ENCODE measurements around the gene FAM169A. TPM values are rescaled to one million over a fixed set of nuclear protein-coding genes. Genes with fewer than 3 reads are reported as not detected.
"Not testable (repeated sequence)": the region's sequence is repeated elsewhere in the genome, so short reads cannot be mapped to it uniquely, and the experiment has no call there.

The FAM169A gene
- total RNA-seq, 6 experiments from 2014 or later, result 0.02 to 0.07 TPM; not detected in 4

DNA sequence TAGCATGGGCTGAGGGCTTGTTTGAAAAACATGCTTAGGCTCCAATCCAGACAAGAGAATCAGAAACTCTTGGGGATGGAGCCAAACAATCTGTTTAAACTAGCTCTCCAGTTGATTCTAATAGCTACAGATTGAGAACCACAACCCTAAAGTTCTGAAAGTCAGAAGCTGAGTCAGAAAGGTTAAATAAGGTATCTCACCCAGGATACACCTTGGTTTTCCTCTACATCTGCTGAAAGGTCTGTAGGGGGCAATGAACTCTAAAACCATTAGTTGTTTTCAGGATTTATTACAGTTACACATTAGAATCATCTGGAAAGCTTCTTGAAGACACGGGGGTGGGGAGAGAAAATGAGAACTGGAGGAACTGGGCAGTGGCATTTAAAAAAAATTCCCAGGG lies 104.9 kb downstream of the FAM169A start:
- no peaks in the 10 kb centered on the region for H3K9me3 Mint-ChIP-seq
- TF ChIP-seq, protein P1, sequence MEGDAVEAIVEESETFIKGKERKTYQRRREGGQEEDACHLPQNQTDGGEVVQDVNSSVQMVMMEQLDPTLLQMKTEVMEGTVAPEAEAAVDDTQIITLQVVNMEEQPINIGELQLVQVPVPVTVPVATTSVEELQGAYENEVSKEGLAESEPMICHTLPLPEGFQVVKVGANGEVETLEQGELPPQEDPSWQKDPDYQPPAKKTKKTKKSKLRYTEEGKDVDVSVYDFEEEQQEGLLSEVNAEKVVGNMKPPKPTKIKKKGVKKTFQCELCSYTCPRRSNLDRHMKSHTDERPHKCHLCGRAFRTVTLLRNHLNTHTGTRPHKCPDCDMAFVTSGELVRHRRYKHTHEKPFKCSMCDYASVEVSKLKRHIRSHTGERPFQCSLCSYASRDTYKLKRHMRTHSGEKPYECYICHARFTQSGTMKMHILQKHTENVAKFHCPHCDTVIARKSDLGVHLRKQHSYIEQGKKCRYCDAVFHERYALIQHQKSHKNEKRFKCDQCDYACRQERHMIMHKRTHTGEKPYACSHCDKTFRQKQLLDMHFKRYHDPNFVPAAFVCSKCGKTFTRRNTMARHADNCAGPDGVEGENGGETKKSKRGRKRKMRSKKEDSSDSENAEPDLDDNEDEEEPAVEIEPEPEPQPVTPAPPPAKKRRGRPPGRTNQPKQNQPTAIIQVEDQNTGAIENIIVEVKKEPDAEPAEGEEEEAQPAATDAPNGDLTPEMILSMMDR (IDR thresholded peaks at IDR 0.05), result 0 out of 2 replicates have a peak, but pooled peaks have one; percentile 6
- no peak overlapping the region for H3K27ac Mint-ChIP-seq
- DNase-seq, result no peak
- peaks cover 40% of the 10 kb centered on the region for H3K4me1 Mint-ChIP-seq (ENCODE audit: low read depth)
- H3K27me3 Mint-ChIP-seq (ENCODE audit: insufficient read depth), result no peaks in the 10 kb centered on the region
- no peak overlapping the region for H3K4me3 Mint-ChIP-seq
- peaks cover 16% of the 10 kb centered on the region for H3K36me3 Mint-ChIP-seq (ENCODE audit: low read depth)

DNA sequence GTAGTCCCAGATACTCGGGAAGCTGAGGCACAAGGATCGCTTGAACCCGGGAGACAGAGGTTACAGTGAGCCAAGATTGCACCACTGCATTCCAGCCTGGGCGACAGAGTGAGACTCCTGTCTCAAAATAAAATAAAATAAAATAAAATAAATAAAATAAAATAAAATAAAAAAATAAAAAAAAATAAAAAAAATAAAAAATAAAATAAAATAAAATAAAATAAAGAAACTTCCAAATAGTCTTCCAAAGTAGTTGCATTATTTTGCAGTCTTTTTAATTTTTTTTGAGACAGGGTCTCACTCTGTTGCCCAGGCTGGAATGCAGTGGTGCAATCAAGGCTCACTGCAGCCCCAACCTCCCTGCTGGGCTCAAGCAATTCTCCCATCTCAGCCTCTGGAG lies 117.4 kb downstream of the FAM169A start:
- H3K4me3 Mint-ChIP-seq; H3K9me3 Mint-ChIP-seq; H3K4me1 Mint-ChIP-seq (ENCODE audit: low read depth); H3K27ac Mint-ChIP-seq; DNase-seq; H3K27me3 Mint-ChIP-seq (ENCODE audit: insufficient read depth): not testable (repeated sequence)
- peaks cover 20% of the 10 kb centered on the region for H3K36me3 Mint-ChIP-seq (ENCODE audit: low read depth)

DNA sequence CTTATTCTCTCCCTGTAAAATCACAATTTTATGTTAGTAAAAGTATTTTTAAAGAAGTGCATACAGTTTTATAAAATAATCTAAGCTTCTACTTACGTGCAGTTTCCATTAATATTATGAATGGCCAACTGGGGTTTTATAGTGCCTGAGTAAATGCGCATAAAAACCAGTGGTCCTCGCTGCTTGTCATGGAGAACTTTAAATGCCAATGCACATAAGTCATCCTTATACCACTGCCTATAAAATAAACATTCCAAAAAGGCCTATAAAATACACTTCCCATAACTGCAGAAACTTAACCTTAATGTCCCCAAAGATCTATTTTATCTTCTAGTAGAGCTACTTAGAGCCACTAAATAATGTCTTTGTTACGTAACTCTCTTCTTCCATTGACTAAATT lies 127.8 kb downstream of the FAM169A start:
- TF ChIP-seq, protein P1 (IDR thresholded peaks at IDR 0.05), result no peak
- Mint-ChIP-seq H3K9me3 (no peaks in the 10 kb centered on the region), H3K27ac (no peak overlapping the region), H3K4me1 (ENCODE audit: low read depth) (peaks cover 10% of the 10 kb centered on the region), H3K27me3 (ENCODE audit: insufficient read depth) (no peaks in the 10 kb centered on the region), H3K36me3 (ENCODE audit: low read depth) (peaks cover 15% of the 10 kb centered on the region), H3K4me3 (no peak overlapping the region)
- no peak for DNase-seq

DNA sequence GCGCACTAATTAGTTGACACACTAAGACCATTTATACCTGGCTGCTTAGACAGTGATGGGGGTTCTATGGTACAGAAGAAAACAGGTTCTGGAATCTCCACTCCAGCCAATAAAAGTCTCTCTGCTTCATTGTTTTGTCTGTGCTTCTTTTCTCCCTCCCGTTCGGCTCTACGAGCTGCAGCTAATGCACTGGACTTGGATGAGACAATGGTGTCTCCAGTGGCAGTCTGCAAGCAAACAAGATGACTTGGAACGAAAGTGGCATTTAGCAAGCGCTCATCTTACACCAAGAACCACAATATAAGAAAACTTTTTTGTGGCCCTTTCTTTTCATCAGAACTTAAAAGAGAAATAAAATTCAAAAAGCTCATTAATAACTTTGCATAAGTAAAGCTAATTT lies 129.4 kb downstream of the FAM169A start:
- Mint-ChIP-seq H3K4me3 (no peak overlapping the region), H3K27ac (no peak overlapping the region), H3K9me3 (no peaks in the 10 kb centered on the region), H3K36me3 (ENCODE audit: low read depth) (peaks cover 15% of the 10 kb centered on the region), H3K4me1 (ENCODE audit: low read depth) (peaks cover 10% of the 10 kb centered on the region), H3K27me3 (ENCODE audit: insufficient read depth) (no peaks in the 10 kb centered on the region)
- DNase-seq, result no peak
- TF ChIP-seq, protein P1 (IDR thresholded peaks at IDR 0.05), result no peak

Other genes starting within 250 kb of the FAM169A start
- gene ENC1, start 225.7 kb downstream of the FAM169A start, total RNA-seq (2021; fragmentation: NEBNext Ultra II Directional; extraction: Animal tissue kit (Norgen Biotek cat#: 25700)), result 10 to 100 TPM; 22.6 to 56.4 (median 25.4) TPM
- gene HEXB, start 181.2 kb downstream of the FAM169A start, total RNA-seq (2021; fragmentation: NEBNext Ultra II Directional; extraction: Animal tissue kit (Norgen Biotek cat#: 25700)), result 100 to 1,000 TPM; 128 to 170 (median 151) TPM
- gene GFM2, start 99.3 kb downstream of the FAM169A start, total RNA-seq (2021; fragmentation: NEBNext Ultra II Directional; extraction: Animal tissue kit (Norgen Biotek cat#: 25700)), result 10 to 100 TPM; 26.6 to 31.0 (median 28.0) TPM
- 100 to 1,000 TPM in 3 of 6 experiments, 10 to 100 TPM in 3; 74.4 to 118 (median 96.0) TPM for gene NSA2, start 99.1 kb downstream of the FAM169A start, total RNA-seq (2021; fragmentation: NEBNext Ultra II Directional; extraction: Animal tissue kit (Norgen Biotek cat#: 25700))
- 10 to 100 TPM in 1 of 6 experiments, 1 to 10 TPM in 5; 4.4 to 11.0 (median 5.4) TPM for gene GCNT4, start 186.2 kb upstream of the FAM169A start, total RNA-seq (2021; fragmentation: NEBNext Ultra II Directional; extraction: Animal tissue kit (Norgen Biotek cat#: 25700))